B cell (primary cell): ENCODE data around the gene PRDM4. TPM values are rescaled to one million over a fixed set of nuclear protein-coding genes. Genes with fewer than 3 reads are reported as not detected.
"Not testable (repeated sequence)": the region's sequence is repeated elsewhere in the genome, so short reads cannot be mapped to it uniquely, and the experiment has no call there.

Source experiments
- ATAC-seq: fragments of 200-7000 bp; cut with Tn5 transposase; one replicate; pipeline ENCODE4 v1.10.0; 2021; ENCODE audit warnings: low read depth, mild to moderate bottlenecking, moderate number of reproducible peaks, moderate library complexity
- CTCF ChIA-PET: fragments of 350-600 bp; sonication (Branson Sonifier 250); formaldehyde crosslinking; loops from one replicate; lab custom pipeline; 2021; ENCODE audit warnings: antibody characterized with exemption, inconsistent platforms; lab: Charles Lee
- POLR2A ChIA-PET: fragments of 350-600 bp; sonication (Branson Sonifier 250); formaldehyde crosslinking; loops from one replicate; lab custom pipeline; 2021; ENCODE audit warnings: antibody characterized with exemption; lab: Charles Lee
- DNase-seq: peaks from one replicate; pipeline ENCODE4 v3.0.0; 2013
- H2AFZ ChIP-seq: 2 replicates; pipeline ENCODE4 v1.6.1; 2012; ENCODE audit warnings: mild to moderate bottlenecking, low read depth, low read length; ENCODE audit not compliant: insufficient read depth, poor library complexity, severe bottlenecking
- H3K27ac ChIP-seq, 2 donors: 1 replicate in 1 of 2; 2 replicates in 1 of 2; pipeline ENCODE4 v1.5.1; 2012 to 2013; ENCODE audit warnings: low read length in 2 of 2, mild to moderate bottlenecking in 2 of 2, moderate library complexity in 1 of 2
- H3K27me3 ChIP-seq, 4 experiments: fragments of 200-600 bp in 1 of 4; sonication (generic) in 1 of 4; replicated peaks in 1 of 4; 1 replicate in 2 of 4; 2 replicates in 2 of 4; pipeline versions ENCODE4 v1.6.1 to v1.7.0; 2013 to 2016; ENCODE audit warnings: low read length in 3 of 4, mild to moderate bottlenecking in 2 of 4, mixed read lengths in 1 of 4, moderate library complexity in 1 of 4; ENCODE audit not compliant: insufficient read depth in 4 of 4, control insufficient read depth in 3 of 4; ENCODE audit errors: control extremely low read depth in 1 of 4
- H3K36me3 ChIP-seq, 2 experiments: replicated peaks in 1 of 2; 1 replicate in 1 of 2; 2 replicates in 1 of 2; pipeline versions ENCODE4 v1.6.1 to v1.7.1; 2013; ENCODE audit warnings: low read length in 1 of 2; ENCODE audit not compliant: insufficient read depth in 2 of 2, control insufficient read depth in 1 of 2; ENCODE audit errors: control extremely low read depth in 1 of 2, extremely low read depth in 1 of 2
- H3K4me1 ChIP-seq, 2 donors: fragments of 200-600 bp in 1 of 2; sonication (generic) in 1 of 2; 1 replicate in 1 of 2; 2 replicates in 1 of 2; pipeline versions ENCODE4 v1.5.1 to v1.6.1; 2013 to 2017; ENCODE audit warnings: low read length in 2 of 2; ENCODE audit not compliant: control insufficient read depth in 2 of 2, insufficient read depth in 2 of 2
- H3K4me2 ChIP-seq: replicated peaks from 2 replicates; pipeline ENCODE3; 2012; ENCODE audit warnings: mild to moderate bottlenecking, low read depth, low read length; ENCODE audit not compliant: poor library complexity, severe bottlenecking
- H3K4me3 ChIP-seq, 5 experiments: fragments of 200-600 bp in 1 of 5; sonication (generic) in 1 of 5; 1 replicate in 3 of 5; 2 replicates in 2 of 5; pipeline versions ENCODE4 v1.5.1 to v1.7.0; 2011 to 2016; ENCODE audit warnings: low read length in 4 of 5, mild to moderate bottlenecking in 4 of 5, low read depth in 2 of 5, control low read depth in 1 of 5, moderate library complexity in 1 of 5; ENCODE audit not compliant: insufficient read depth in 1 of 5; ENCODE audit errors: control extremely low read depth in 1 of 5, extremely low read depth in 1 of 5
- H3K79me2 ChIP-seq: fragments of 200-600 bp; sonication (generic); one replicate; pipeline ENCODE4 v1.6.0; 2016; ENCODE audit warnings: low read length; ENCODE audit not compliant: control insufficient read depth, insufficient read depth
- H3K9ac ChIP-seq: fragments of 200-600 bp; sonication (generic); 2 replicates; pipeline ENCODE4 v1.6.1; 2017; ENCODE audit warnings: mild to moderate bottlenecking, low read length, moderate library complexity
- H3K9me3 ChIP-seq, 3 donors: one replicate each; pipeline versions ENCODE4 v1.6.1 to v1.7.1; 2013; ENCODE audit warnings: low read length in 2 of 3; ENCODE audit not compliant: control insufficient read depth in 2 of 3, insufficient read depth in 1 of 3; ENCODE audit errors: control extremely low read depth in 1 of 3
- H4K20me1 ChIP-seq: 2 replicates; pipeline ENCODE4 v1.6.0; 2012; ENCODE audit warnings: mild to moderate bottlenecking, low read length; ENCODE audit not compliant: insufficient read depth, control insufficient read depth, poor library complexity, severe bottlenecking
- H3K27ac Mint-ChIP-seq: one replicate; pipeline ENCODE4 v1.8.0; 2021; ENCODE audit warnings: mixed read lengths
- H3K27me3 Mint-ChIP-seq: one replicate; pipeline ENCODE4 v1.8.0; 2021; ENCODE audit warnings: mixed read lengths
- H3K4me1 Mint-ChIP-seq: one replicate; pipeline ENCODE4 v1.8.0; 2021; ENCODE audit warnings: mixed read lengths
- H3K4me3 Mint-ChIP-seq: one replicate; pipeline ENCODE4 v1.8.0; 2021; ENCODE audit warnings: mixed read lengths
- H3K9me3 Mint-ChIP-seq: one replicate; pipeline ENCODE4 v1.8.0; 2022; ENCODE audit warnings: mixed read lengths; ENCODE audit not compliant: insufficient read depth
- EZH2 ChIP-seq: IDR thresholded peaks from 2 replicates; pipeline ENCODE4 v1.6.1; 2012; ENCODE audit warnings: borderline replicate concordance, low read depth, mild to moderate bottlenecking, moderate library complexity, low read length; ENCODE audit not compliant: insufficient read depth, poor library complexity, severe bottlenecking
- WGBS: methylation state at CpG from one replicate; pipeline ENCODE4 v1.1.5; 2013; ENCODE audit warnings: missing lambda C conversion rate; ENCODE audit not compliant: insufficient coverage; 5-methylcytosine and 5-hydroxymethylcytosine counted together
- intact Hi-C: fragments of 100-400 bp; cut with micrococcal nuclease; formaldehyde crosslinking; loops from one replicate; pipeline ENCODE4 v1.10.0; 2022
- polyA plus RNA-seq: library from polyadenylated mRNA; depleted of rRNA; stranded (reverse); fragments of >200 nt; gene quantifications from 2 replicates; pipeline ENCODE4 v1.2.3, GENCODE V29; 2012
- total RNA-seq, 2 donors: library from RNA; stranded (reverse); fragments of 120-200 nt in 1 of 2; gene quantifications; 1 replicate in 1 of 2; 2 replicates in 1 of 2; pipeline versions ENCODE4 v1.2.3 to v1.2.4, GENCODE V29; 2013 to 2022
- TF ChIP-seq, protein P1 (sequence below): fragments of 200-600 bp; IDR thresholded peaks from one replicate; pipeline ENCODE4 v1.8.0; 2022; ENCODE audit warnings: antibody characterized with exemption, mild to moderate bottlenecking

Gene PRDM4
- total and polyA plus RNA-seq, 2 donors (not counting 1 experiment from before 2014, with no cell fraction given), result 50.1 to 117 TPM

DNA sequence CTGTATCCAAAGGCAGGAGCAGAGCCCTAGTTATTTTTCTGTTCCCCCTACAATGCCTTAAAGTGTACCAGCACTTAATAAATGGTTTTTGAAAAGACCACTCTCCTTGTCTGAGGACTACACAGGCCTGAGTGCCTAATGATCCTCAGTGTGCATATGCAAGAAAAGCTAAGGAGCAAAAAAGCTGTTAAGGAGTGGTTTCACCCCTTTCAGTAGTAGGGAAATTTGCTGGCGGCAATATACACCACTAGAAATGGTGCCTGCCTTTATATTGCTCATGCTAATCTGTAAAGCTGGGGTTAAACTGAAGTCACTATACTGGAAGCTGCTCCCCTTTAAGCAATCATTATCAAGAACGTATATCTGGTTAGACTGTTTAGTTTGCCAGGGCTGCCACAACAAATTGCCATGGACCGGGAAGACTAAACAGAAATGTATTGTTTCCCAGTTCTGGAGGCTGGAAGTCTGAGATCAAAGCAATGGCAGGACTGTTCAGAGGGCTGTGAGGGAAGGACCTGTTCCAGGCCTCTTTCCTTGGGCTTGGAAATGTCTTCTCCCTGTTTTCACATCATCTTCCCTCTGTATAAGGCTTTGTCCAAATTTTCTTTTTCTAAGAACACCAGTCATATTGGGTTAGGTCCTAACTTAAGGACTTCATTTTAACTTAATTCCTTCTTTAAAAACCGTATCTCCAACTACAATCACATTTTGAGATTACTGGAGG, 30.2 kb downstream of the PRDM4 start:
- ATAC-seq, result no peak
- peak; percentile 23 for DNase-seq
- peaks cover 2 to 34% of the 10 kb centered on the region in 2 experiments for H3K36me3 ChIP-seq
- no peaks in the 10 kb centered on the region for H3K27me3 Mint-ChIP-seq
- H3K9me3 Mint-ChIP-seq, result no peaks in the 10 kb centered on the region
- H3K27me3 ChIP-seq, result no peaks in the 10 kb centered on the region
- TF ChIP-seq EZH2, result no peak
- TF ChIP-seq, protein P1, sequence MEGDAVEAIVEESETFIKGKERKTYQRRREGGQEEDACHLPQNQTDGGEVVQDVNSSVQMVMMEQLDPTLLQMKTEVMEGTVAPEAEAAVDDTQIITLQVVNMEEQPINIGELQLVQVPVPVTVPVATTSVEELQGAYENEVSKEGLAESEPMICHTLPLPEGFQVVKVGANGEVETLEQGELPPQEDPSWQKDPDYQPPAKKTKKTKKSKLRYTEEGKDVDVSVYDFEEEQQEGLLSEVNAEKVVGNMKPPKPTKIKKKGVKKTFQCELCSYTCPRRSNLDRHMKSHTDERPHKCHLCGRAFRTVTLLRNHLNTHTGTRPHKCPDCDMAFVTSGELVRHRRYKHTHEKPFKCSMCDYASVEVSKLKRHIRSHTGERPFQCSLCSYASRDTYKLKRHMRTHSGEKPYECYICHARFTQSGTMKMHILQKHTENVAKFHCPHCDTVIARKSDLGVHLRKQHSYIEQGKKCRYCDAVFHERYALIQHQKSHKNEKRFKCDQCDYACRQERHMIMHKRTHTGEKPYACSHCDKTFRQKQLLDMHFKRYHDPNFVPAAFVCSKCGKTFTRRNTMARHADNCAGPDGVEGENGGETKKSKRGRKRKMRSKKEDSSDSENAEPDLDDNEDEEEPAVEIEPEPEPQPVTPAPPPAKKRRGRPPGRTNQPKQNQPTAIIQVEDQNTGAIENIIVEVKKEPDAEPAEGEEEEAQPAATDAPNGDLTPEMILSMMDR, result no peak
- WGBS, result 100% methylated on average over 2 of the region's 4 CpGs
- H3K27ac Mint-ChIP-seq, result peak overlapping the region; percentile 96
- ChIA-PET POLR2A (no interaction called here), CTCF (interaction anchor here (1.0 to 2.0 kb wide), 2 partner anchors 35 to 45 kb away, joined by 3 to 8 read pairs; partner anchors contain the start of gene PWP1)
- peaks cover 27 to 32% of the 10 kb centered on the region in 2 donors for H3K4me1 ChIP-seq
- H3K4me3 Mint-ChIP-seq, result peak overlapping the region; percentile 76
- H3K9me3 ChIP-seq, result no peaks in the 10 kb centered on the region
- H2AFZ ChIP-seq, result peak overlapping the region; percentile 44
- intact Hi-C loops, result no loop called here
- H3K27ac ChIP-seq, result peak overlapping the region; percentile 94
- peaks cover 17% of the 10 kb centered on the region for H3K79me2 ChIP-seq
- peak overlapping the region in 1 of 5 experiments; percentile 30 for H3K4me3 ChIP-seq
- peak overlapping the region; percentile 61 for H3K4me2 ChIP-seq
- no peaks in the 10 kb centered on the region for H4K20me1 ChIP-seq
- H3K9ac ChIP-seq, result peak overlapping the region; percentile 56
- H3K4me1 Mint-ChIP-seq, result peaks cover 71% of the 10 kb centered on the region

DNA sequence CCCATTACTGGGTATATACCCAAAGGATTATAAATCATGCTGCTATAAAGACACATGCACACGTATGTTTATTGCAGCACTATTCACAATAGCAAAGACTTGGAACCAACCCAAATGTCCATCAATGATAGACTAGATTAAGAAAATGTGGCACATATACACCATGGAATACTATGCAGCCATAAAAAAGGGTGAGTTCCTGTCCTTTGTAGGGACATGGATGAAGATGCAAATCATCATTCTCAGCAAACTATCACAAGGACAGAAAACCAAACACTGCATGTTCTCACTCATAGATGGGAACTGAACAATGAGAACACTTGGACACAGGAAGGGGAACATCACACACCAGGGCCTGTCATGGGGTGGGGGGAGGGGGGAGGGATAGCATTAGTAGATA, 33.2 kb downstream of the PRDM4 start:
- H3K27me3 Mint-ChIP-seq, DNase-seq, H3K36me3 ChIP-seq, H3K27ac ChIP-seq, intact Hi-C loops, H2AFZ ChIP-seq, POLR2A ChIA-PET, H3K4me3 Mint-ChIP-seq, H3K9ac ChIP-seq, H3K27me3 ChIP-seq, H3K9me3 Mint-ChIP-seq, ATAC-seq, H4K20me1 ChIP-seq, H3K79me2 ChIP-seq, CTCF ChIA-PET, H3K4me2 ChIP-seq, H3K27ac Mint-ChIP-seq, H3K4me3 ChIP-seq, H3K9me3 ChIP-seq: not testable (repeated sequence)
- peaks cover 46% of the 10 kb centered on the region for H3K4me1 Mint-ChIP-seq
- WGBS, result no CpG with 5 or more reads among the region's 1 CpG
- peaks cover 24 to 28% of the 10 kb centered on the region in 2 donors for H3K4me1 ChIP-seq

DNA sequence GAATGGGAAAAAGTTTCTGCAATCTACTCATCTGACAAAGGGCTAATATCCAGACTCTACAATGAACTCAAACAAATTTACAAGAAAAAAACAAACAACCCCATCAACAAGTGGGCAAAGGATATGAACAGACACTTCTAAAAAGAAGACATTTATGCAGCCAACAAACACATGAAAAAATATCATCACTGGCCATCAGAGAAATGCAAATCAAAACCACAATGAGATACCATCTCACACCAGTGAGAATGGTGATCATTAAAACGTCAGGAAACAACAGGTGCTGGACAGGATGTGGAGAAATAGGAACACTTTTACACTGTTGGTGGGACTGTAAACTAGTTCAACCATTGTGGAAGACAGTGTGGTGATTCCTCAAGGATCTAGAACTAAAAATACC, 33.6 kb downstream of the PRDM4 start:
- H3K79me2 ChIP-seq, H3K27me3 ChIP-seq, CTCF ChIA-PET, H3K4me2 ChIP-seq, H3K27ac ChIP-seq, H4K20me1 ChIP-seq, H3K27me3 Mint-ChIP-seq, H3K36me3 ChIP-seq, ATAC-seq, H3K9me3 ChIP-seq, H3K4me3 Mint-ChIP-seq, H3K9ac ChIP-seq, DNase-seq, H2AFZ ChIP-seq, H3K9me3 Mint-ChIP-seq, intact Hi-C loops, POLR2A ChIA-PET, H3K4me3 ChIP-seq: not testable (repeated sequence)
- peaks cover 42% of the 10 kb centered on the region for H3K4me1 Mint-ChIP-seq
- no CpG with 5 or more reads among the region's 1 CpG for WGBS
- H3K27ac Mint-ChIP-seq, result peak overlapping the region; percentile 77
- H3K4me1 ChIP-seq, result peaks cover 20 to 25% of the 10 kb centered on the region in 2 donors
